ENCODE measurements around the gene ARHGAP26. TPM values are rescaled to one million over a fixed set of nuclear protein-coding genes. Genes with fewer than 3 reads are reported as not detected.

Gene ARHGAP26
- total and polyA plus RNA-seq, 2 of the 4 experiments (the other 2 are of a cell fraction), result 0.54 to 0.56 TPM

- TF ChIP-seq RCOR1 (IDR thresholded peaks at IDR 0.05; ENCODE audit: insufficient replicate concordance, low read length), result no peak
Measured at GRCh38 chr5:142727735-142728047, 42.5 kb upstream of the ARHGAP26 start (continued).

GRCh38 chr5:142735323-142736246 is 34.6 kb upstream of the ARHGAP26 start:
- TF ChIP-seq BHLHE40 (IDR thresholded peaks at IDR 0.05; ENCODE audit: low read depth, low read length) (no peak), NFE2L2 (IDR thresholded peaks at IDR 0.05; ENCODE audit: low read depth, low read length) (no peak), CEBPB (IDR thresholded peaks at IDR 0.05; ENCODE audit: low read depth, low read length) (no peak), RAD21 (IDR thresholded peaks at IDR 0.05; ENCODE audit: low read length) (no peak), CTCF (conservative IDR thresholded peaks at IDR 0.05; ENCODE audit: low read depth, low read length) (no peak), FOS (IDR thresholded peaks at IDR 0.05; ENCODE audit: low read depth, low read length) (no peak), MAFK (IDR thresholded peaks at IDR 0.05; ENCODE audit: low read depth, low read length) (no peak), POLR2A (IDR thresholded peaks at IDR 0.05; ENCODE audit: low read depth, low read length) (no peak), USF2 (IDR thresholded peaks at IDR 0.05; ENCODE audit: low read depth, low read length) (no peak), RFX5 (IDR thresholded peaks at IDR 0.05; ENCODE audit: low read depth, low read length) (no peak)
- Histone ChIP-seq H3K4me2 (ENCODE audit: low read depth, low read length) (no peak overlapping the region), H3K56ac (ENCODE audit: extremely low read depth, insufficient read depth, low read length) (no peak overlapping the region), H4K20me1 (ENCODE audit: insufficient read depth, low read length) (no peaks in the 10 kb centered on the region), H2AK5ac (ENCODE audit: low read depth, low read length) (no peak overlapping the region), H3K14ac (replicated peaks; ENCODE audit: low read depth, low read length) (no peak overlapping the region), H3K27me3 (ENCODE audit: control insufficient read depth, insufficient read depth, low read length) (peaks cover 28% of the 10 kb centered on the region), H3K18ac (ENCODE audit: low read depth, low read length) (no peak overlapping the region), H3K79me1 (ENCODE audit: low read depth in 1 of 2, low read length in 2 of 2) (no peaks in the 10 kb centered on the region), H2BK5ac (ENCODE audit: low read depth, low read length, poor library complexity, severe bottlenecking) (no peak overlapping the region), H3K4ac (ENCODE audit: low read depth, low read length) (no peak overlapping the region), H2BK120ac (ENCODE audit: low read depth, low read length) (no peak overlapping the region), H2BK15ac (ENCODE audit: low read depth, low read length) (no peak overlapping the region), H3K4me3 (ENCODE audit: insufficient read depth, low read depth, low read length) (no peak overlapping the region), H3K9me3 (ENCODE audit: control insufficient read depth, insufficient read depth, low read length) (no peaks in the 10 kb centered on the region), H2AFZ (replicated peaks; ENCODE audit: low read length, poor library complexity) (no peak overlapping the region), H4K8ac (ENCODE audit: low read depth in 2 of 2, low read length in 2 of 2) (no peak overlapping the region), H3K4me1 (ENCODE audit: control insufficient read depth, insufficient read depth, low read length) (no peaks in the 10 kb centered on the region), H3K9ac (ENCODE audit: low read depth, low read length) (no peak overlapping the region), H3K27ac (ENCODE audit: insufficient read depth, low read length) (no peak overlapping the region), H2BK20ac (ENCODE audit: low read depth, low read length) (no peak overlapping the region), H4K5ac (ENCODE audit: low read depth, low read length) (no peak overlapping the region), H2AK9ac (replicated peaks; ENCODE audit: low read depth, low read length, poor library complexity) (no peak overlapping the region), H4K91ac (ENCODE audit: insufficient read depth, low read depth, low read length) (no peak overlapping the region), H3K9me1 (ENCODE audit: insufficient read depth, low read length) (no peaks in the 10 kb centered on the region), H3K36me3 (ENCODE audit: control insufficient read depth, insufficient read depth, low read length) (no peaks in the 10 kb centered on the region), H3K23ac (ENCODE audit: low read depth, low read length) (no peak overlapping the region)
- CTCF ChIA-PET, result no interaction called here
- no peak for ATAC-seq (ENCODE audit: low read depth)
- intact Hi-C loops (cut with micrococcal nuclease), result no loop called here
- 100% methylated on average over 1 of the region's 8 CpGs; no CpG with 5 or more reads in 1 of the 2 experiments for WGBS, 2 experiments (ENCODE audit: extremely low coverage in 2 of 2, insufficient read length in 1 of 2)
- dilution Hi-C loops (cut with HindIII; ENCODE audit: low sequenced_read_pairs, unreplicated experiment), result no loop called here
- no peak for DNase-seq
- in situ Hi-C loops (cut with MboI; ENCODE audit: low sequenced_read_pairs), result no loop called here
- no TSS peak for BruUV-seq (replicated peaks)
- POLR2A ChIA-PET (ENCODE audit: unreplicated experiment), result no interaction called here
